NCI-H526 treated with DMSO at 0.1 percent for 48 hours (cell line): ENCODE results near the gene PPP2R2D.
"Not testable (repeated sequence)": the region's sequence is repeated elsewhere in the genome, so short reads cannot be mapped to it uniquely, and the experiment has no call there.

Experiments
- DNase-seq: peaks from one replicate; lab custom pipeline; 2025; lab: John Stamatoyannopoulos, UW

The PPP2R2D gene

GRCh38 chr10:131868436-131868835 is 32.4 kb upstream of the PPP2R2D start:
- DNase-seq, result no peak

- no peak for DNase-seq
These were observed 31.5 kb upstream of the PPP2R2D start for GRCh38 chr10:131869344-131869743.

- no peak for DNase-seq
These were observed 30.4 kb upstream of the PPP2R2D start for GRCh38 chr10:131870411-131870810.

GRCh38 chr10:131870831-131871672 is 29.8 kb upstream of the PPP2R2D start:
- DNase-seq, result no peak

GRCh38 chr10:131871673-131872005 is 29.2 kb upstream of the PPP2R2D start:
- DNase-seq, result no peak

- DNase-seq, result no peak
These were observed 28.6 kb upstream of the PPP2R2D start for GRCh38 chr10:131872011-131872826.

GRCh38 chr10:131872827-131873375 is 27.9 kb upstream of the PPP2R2D start:
- no peak for DNase-seq

- DNase-seq, result peak; percentile 86
These were observed 25.8 kb upstream of the PPP2R2D start for GRCh38 chr10:131874991-131875451.

- DNase-seq, result no peak
These were observed 25.3 kb upstream of the PPP2R2D start for GRCh38 chr10:131875501-131875900.

- DNase-seq, result no peak
These were observed 24.8 kb upstream of the PPP2R2D start for GRCh38 chr10:131876017-131876416.

GRCh38 chr10:131876508-131876907 is 24.3 kb upstream of the PPP2R2D start:
- DNase-seq, result no peak

GRCh38 chr10:131880016-131880590 is 20.7 kb upstream of the PPP2R2D start:
- DNase-seq, result no peak

- no peak for DNase-seq
These were observed 19.5 kb upstream of the PPP2R2D start for GRCh38 chr10:131881104-131881880.

- no peak for DNase-seq
These were observed 18.7 kb upstream of the PPP2R2D start for GRCh38 chr10:131882151-131882550.

GRCh38 chr10:131882590-131883451 is 18.0 kb upstream of the PPP2R2D start:
- no peak for DNase-seq

GRCh38 chr10:131883621-131884393 is 17.0 kb upstream of the PPP2R2D start:
- not testable (repeated sequence) for DNase-seq

GRCh38 chr10:131885391-131886165 is 15.2 kb upstream of the PPP2R2D start:
- peak; percentile 22 for DNase-seq

- no peak for DNase-seq
These were observed 14.6 kb upstream of the PPP2R2D start for GRCh38 chr10:131886237-131886636.

GRCh38 chr10:131888186-131888604 is 12.6 kb upstream of the PPP2R2D start:
- DNase-seq, result no peak
